ENCODE results near the gene LHFPL3.

Gene LHFPL3

GRCh38 chr7:104657134-104657533, 328.7 kb downstream of the LHFPL3 start:
- DNase-seq (ENCODE audit: extremely low read depth, low read depth), result no peak
- no peak overlapping the region for H3K4me3 ChIP-seq (replicated peaks; ENCODE audit: low read depth, low read length)
- TF ChIP-seq CTCF (IDR thresholded peaks at IDR 0.05; ENCODE audit: low read depth, low read length, missing control alignments), result no peak

- TF ChIP-seq CTCF (IDR thresholded peaks at IDR 0.05; ENCODE audit: low read depth, low read length, missing control alignments), result no peak
- H3K4me3 ChIP-seq (replicated peaks; ENCODE audit: low read depth, low read length), result no peak overlapping the region
- no peak for DNase-seq (ENCODE audit: extremely low read depth, low read depth)
Measured at GRCh38 chr7:104661575-104661974, 333.2 kb downstream of the LHFPL3 start.

- no peak for DNase-seq (ENCODE audit: extremely low read depth, low read depth)
- TF ChIP-seq CTCF (IDR thresholded peaks at IDR 0.05; ENCODE audit: low read depth, low read length, missing control alignments), result no peak
- no peak overlapping the region for H3K4me3 ChIP-seq (replicated peaks; ENCODE audit: low read depth, low read length)
Measured at GRCh38 chr7:104664648-104665047, 336.2 kb downstream of the LHFPL3 start.

- no peak for DNase-seq (ENCODE audit: extremely low read depth, low read depth)
- TF ChIP-seq CTCF (IDR thresholded peaks at IDR 0.05; ENCODE audit: low read depth, low read length, missing control alignments), result no peak
- no peak overlapping the region for H3K4me3 ChIP-seq (replicated peaks; ENCODE audit: low read depth, low read length)
Measured at GRCh38 chr7:104677587-104677986, 349.2 kb downstream of the LHFPL3 start.

- TF ChIP-seq CTCF (IDR thresholded peaks at IDR 0.05; ENCODE audit: low read depth, low read length, missing control alignments), result no peak
- DNase-seq (ENCODE audit: extremely low read depth, low read depth), result no peak
- H3K4me3 ChIP-seq (replicated peaks; ENCODE audit: low read depth, low read length), result no peak overlapping the region
Measured at GRCh38 chr7:104679085-104679484, 350.7 kb downstream of the LHFPL3 start.

GRCh38 chr7:104686286-104686685, 357.9 kb downstream of the LHFPL3 start:
- no peak overlapping the region for H3K4me3 ChIP-seq (replicated peaks; ENCODE audit: low read depth, low read length)
- DNase-seq (ENCODE audit: extremely low read depth, low read depth), result no peak
- no peak for TF ChIP-seq CTCF (IDR thresholded peaks at IDR 0.05; ENCODE audit: low read depth, low read length, missing control alignments)

GRCh38 chr7:104694710-104695109, 366.3 kb downstream of the LHFPL3 start:
- no peak for DNase-seq (ENCODE audit: extremely low read depth, low read depth)
- no peak for TF ChIP-seq CTCF (IDR thresholded peaks at IDR 0.05; ENCODE audit: low read depth, low read length, missing control alignments)
- H3K4me3 ChIP-seq (replicated peaks; ENCODE audit: low read depth, low read length), result no peak overlapping the region

All from HFF-Myc (cell line).